ENCODE results near the gene TLE7.

- TF ChIP-seq, protein P1, sequence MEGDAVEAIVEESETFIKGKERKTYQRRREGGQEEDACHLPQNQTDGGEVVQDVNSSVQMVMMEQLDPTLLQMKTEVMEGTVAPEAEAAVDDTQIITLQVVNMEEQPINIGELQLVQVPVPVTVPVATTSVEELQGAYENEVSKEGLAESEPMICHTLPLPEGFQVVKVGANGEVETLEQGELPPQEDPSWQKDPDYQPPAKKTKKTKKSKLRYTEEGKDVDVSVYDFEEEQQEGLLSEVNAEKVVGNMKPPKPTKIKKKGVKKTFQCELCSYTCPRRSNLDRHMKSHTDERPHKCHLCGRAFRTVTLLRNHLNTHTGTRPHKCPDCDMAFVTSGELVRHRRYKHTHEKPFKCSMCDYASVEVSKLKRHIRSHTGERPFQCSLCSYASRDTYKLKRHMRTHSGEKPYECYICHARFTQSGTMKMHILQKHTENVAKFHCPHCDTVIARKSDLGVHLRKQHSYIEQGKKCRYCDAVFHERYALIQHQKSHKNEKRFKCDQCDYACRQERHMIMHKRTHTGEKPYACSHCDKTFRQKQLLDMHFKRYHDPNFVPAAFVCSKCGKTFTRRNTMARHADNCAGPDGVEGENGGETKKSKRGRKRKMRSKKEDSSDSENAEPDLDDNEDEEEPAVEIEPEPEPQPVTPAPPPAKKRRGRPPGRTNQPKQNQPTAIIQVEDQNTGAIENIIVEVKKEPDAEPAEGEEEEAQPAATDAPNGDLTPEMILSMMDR (conservative IDR thresholded peaks at IDR 0.05; ENCODE audit: low read length): no peak
- TF ChIP-seq EZH2phosphoT487 (IDR thresholded peaks at IDR 0.05; ENCODE audit: borderline replicate concordance, low read depth, low read length): no peak
Measured at GRCh38 chr16:71489122-71489521, 47.3 kb upstream of the TLE7 start, which contains the start of gene ZNF19.

Data from OCI-LY7 (cell line).